ENCODE data around the gene GPRIN1.
A peak's percentile ranks its signal among the peaks of the same experiment; 100 is the strongest.

Gene GPRIN1

GRCh38 chr5:176590035-176590717, 19.8 kb downstream of the GPRIN1 start:
- TF ChIP-seq CTCF (conservative IDR thresholded peaks at IDR 0.05; ENCODE audit: low read depth) = no peak
- DNase-seq (ENCODE audit: low spot score) = peak; percentile 54
- ChIA-PET POLR2A (ENCODE audit: low non-redundant PET) (no interaction called here), CTCF (interaction anchor here (0.5 to 1.6 kb wide), 3 partner anchors 11 to 412 kb away, joined by 3 to 11 read pairs (median 3); no protein-coding TSS in a partner anchor)
- no peak overlapping the region for H3K27ac ChIP-seq

DNA sequence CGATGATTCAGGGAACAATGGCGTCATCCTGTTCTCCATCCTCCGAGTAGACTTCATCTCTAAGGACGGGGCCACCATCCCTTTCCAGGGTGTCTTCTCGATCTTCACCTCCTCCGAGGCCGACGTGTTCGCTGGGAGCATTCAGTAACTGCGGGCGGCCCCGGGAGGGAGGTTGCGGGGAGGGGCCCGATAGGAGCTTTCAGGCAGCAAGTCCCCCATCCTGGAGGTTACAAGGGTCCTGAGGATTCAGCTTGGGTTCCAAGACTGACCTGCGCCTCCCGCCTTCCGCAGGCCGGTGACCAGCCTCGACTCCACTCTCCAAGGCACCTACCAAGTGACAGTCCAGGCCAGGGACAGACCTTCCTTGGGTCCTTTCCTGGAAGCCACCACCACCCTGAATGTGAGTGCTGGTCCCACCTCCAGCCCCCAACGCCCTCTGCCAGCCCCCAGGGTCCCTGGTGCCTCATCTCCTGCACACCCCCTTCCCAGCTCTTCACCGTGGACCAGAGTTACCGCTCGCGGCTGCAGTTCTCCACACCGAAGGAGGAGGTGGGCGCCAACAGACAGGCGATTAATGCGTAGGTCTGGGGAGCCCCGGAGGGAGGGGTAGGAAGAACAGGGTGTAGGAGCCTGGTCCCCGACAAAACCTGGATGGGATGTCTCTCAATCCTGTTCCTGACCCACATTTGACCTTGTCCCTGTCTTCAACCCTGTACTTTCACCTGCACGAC, 20.8 kb downstream of the GPRIN1 start:
- TF ChIP-seq CTCF (conservative IDR thresholded peaks at IDR 0.05; ENCODE audit: low read depth) = no peak
- CTCF ChIA-PET = interaction anchor here (1.6 kb wide), 1 partner anchor 72 kb away, joined by 11 read pairs; no protein-coding TSS in a partner anchor
- POLR2A ChIA-PET (ENCODE audit: low non-redundant PET) = no interaction called here
- no peak for DNase-seq (ENCODE audit: low spot score)
- no peak overlapping the region for H3K27ac ChIP-seq

DNA sequence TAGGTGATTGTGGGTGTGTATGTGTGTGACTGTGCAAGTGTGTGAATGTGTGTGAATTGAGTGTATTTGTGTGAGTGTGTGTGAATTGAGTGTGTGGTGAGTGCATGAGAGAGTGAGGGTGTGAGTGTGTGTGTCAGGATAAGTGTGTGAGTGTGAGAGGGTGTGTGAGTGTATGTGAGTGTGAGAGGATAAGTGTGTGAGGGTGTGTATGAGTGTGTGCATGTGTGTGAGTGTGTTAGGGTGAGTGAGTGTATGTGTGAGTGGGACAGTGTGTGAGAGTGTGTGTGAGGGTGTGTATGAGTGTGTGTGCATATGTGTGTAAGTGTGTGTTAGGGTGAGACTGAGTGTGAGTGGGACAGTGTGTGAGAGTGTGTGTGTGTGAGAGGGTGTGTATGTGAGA, 21.7 kb downstream of the GPRIN1 start:
- H3K27ac ChIP-seq = no peak overlapping the region
- no peak for TF ChIP-seq CTCF (conservative IDR thresholded peaks at IDR 0.05; ENCODE audit: low read depth)
- no peak for DNase-seq (ENCODE audit: low spot score)
- POLR2A ChIA-PET (ENCODE audit: low non-redundant PET) = no interaction called here
- CTCF ChIA-PET = interaction anchor here (1.1 kb wide), 1 partner anchor 15 kb away, joined by 3 read pairs; no protein-coding TSS in a partner anchor

DNA sequence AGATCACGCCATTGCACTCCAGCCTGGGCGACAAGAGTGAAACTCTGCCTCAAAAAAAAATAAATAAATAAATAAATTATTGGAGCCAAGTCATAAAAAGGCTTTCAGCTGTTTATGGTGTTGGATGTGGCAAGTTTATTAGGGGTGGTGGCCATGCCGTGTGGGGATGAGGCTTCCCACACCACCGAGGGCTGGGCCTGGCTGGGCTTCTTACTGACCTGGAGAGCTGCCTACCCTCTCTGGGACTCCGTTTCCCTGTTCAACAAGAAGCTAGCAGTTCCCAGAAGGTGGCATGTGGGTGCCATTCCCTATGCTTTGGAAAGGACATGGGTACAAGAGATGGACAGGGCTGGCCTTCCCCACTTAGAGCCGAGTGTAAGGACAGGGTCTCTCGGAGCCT, 22.6 kb downstream of the GPRIN1 start:
- TF ChIP-seq CTCF (conservative IDR thresholded peaks at IDR 0.05; ENCODE audit: low read depth) = no peak
- no peak overlapping the region for H3K27ac ChIP-seq
- ChIA-PET POLR2A (ENCODE audit: low non-redundant PET) (no interaction called here), CTCF (interaction anchor here (1.1 to 1.6 kb wide), 2 partner anchors 14 to 59 kb away, joined by 3 to 4 read pairs; no protein-coding TSS in a partner anchor)
- DNase-seq (ENCODE audit: low spot score) = no peak

DNA sequence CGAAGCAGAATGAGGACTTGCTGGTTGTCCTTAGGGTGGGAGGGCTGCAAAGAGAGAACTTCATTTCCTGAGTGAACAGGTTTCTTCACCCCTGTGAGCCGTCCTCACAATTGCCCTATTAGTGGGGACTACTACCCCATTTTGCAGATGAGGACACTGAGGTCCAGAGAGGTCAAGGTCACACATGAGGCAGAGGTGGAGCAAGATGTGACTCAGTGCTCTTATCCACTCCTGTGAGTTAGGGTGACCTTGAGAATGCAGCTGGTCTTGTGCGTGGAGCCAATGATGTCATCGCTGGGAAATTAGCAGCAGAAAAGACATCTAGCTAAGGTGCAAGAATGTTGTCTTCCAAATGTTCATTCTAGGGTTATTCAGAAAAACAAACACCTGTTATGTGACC, 26.9 kb downstream of the GPRIN1 start:
- TF ChIP-seq CTCF (conservative IDR thresholded peaks at IDR 0.05; ENCODE audit: low read depth) = no peak
- no peak for DNase-seq (ENCODE audit: low spot score)
- ChIA-PET CTCF (no interaction called here), POLR2A (ENCODE audit: low non-redundant PET) (no interaction called here)
- no peak overlapping the region for H3K27ac ChIP-seq

DNA sequence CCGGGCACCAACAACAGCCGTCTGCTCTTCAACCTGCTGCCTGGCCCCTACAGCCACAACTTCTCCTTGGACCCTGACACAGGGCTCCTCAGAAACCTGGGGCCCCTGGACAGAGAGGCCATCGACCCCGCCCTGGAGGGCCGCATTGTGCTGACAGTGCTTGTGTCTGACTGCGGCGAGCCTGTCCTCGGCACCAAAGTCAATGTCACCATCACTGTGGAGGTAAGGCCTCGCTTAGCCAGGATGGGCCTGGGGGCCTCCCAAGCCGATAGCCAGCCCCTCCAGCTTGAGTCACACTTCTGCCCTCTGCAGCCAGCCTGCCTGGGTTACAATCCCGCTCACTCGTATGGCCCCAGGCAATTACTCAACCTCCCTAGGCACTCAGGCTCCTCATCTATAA, 28.6 kb downstream of the GPRIN1 start:
- no peak for DNase-seq (ENCODE audit: low spot score)
- CTCF ChIA-PET = interaction anchor here (1.2 kb wide), 1 partner anchor 39 kb away, joined by 4 read pairs; no protein-coding TSS in a partner anchor
- no peak overlapping the region for H3K27ac ChIP-seq
- POLR2A ChIA-PET (ENCODE audit: low non-redundant PET) = no interaction called here
- TF ChIP-seq CTCF (conservative IDR thresholded peaks at IDR 0.05; ENCODE audit: low read depth) = no peak

All from RWPE1 (cell line).